Right hindlimb (tissue), 1 donor: ENCODE measurements around the gene HOXA7.

Source experiments
- DNase-seq: peaks from one replicate; pipeline ENCODE4 v3.0.0-alpha.2; 2018

The HOXA7 gene

GRCh38 chr7:27170426-27171324 lies 14.2 kb upstream of the HOXA7 start:
- no peak for DNase-seq

- peak; percentile 79 for DNase-seq
These were observed 13.4 kb upstream of the HOXA7 start for GRCh38 chr7:27169658-27170425.

- DNase-seq: peak; percentile 87
These were observed 11.9 kb upstream of the HOXA7 start for GRCh38 chr7:27168265-27168947.

- DNase-seq: no peak
These were observed 11.4 kb upstream of the HOXA7 start for GRCh38 chr7:27167916-27168264.

GRCh38 chr7:27166531-27167505 lies 10.3 kb upstream of the HOXA7 start:
- DNase-seq: peak; percentile 56

GRCh38 chr7:27165996-27166530 lies 9.6 kb upstream of the HOXA7 start:
- peak; percentile 67 for DNase-seq

GRCh38 chr7:27165089-27165995 lies 8.9 kb upstream of the HOXA7 start, which contains the start of gene HOXA9:
HOXA9 (minus strand) TSS chr7:27165537; CDS start chr7:27165457, 80 bp downstream.
- DNase-seq: peak; percentile 94

- DNase-seq: peak; percentile 76
These were observed 8.1 kb upstream of the HOXA7 start for GRCh38 chr7:27164367-27165088.

- DNase-seq: peak; percentile 44
These were observed 7.5 kb upstream of the HOXA7 start for GRCh38 chr7:27164045-27164366.

GRCh38 chr7:27163288-27164044 lies 7.0 kb upstream of the HOXA7 start:
- no peak for DNase-seq

GRCh38 chr7:27162561-27163287 lies 6.2 kb upstream of the HOXA7 start:
- DNase-seq: no peak

- DNase-seq: peak; percentile 61
These were observed 5.5 kb upstream of the HOXA7 start for GRCh38 chr7:27161721-27162560.

- peak; percentile 77 for DNase-seq
These were observed 4.8 kb upstream of the HOXA7 start for GRCh38 chr7:27161214-27161720.

- DNase-seq: peak; percentile 94
These were observed 4.2 kb upstream of the HOXA7 start for GRCh38 chr7:27160546-27161213.

- peak; percentile 74 for DNase-seq
These were observed 3.7 kb upstream of the HOXA7 start for GRCh38 chr7:27160145-27160545.

- DNase-seq: peak; percentile 26
These were observed 3.0 kb upstream of the HOXA7 start for GRCh38 chr7:27159266-27160144.
